ENCODE data around the gene MTFP1.

- TF ChIP-seq, protein P1, sequence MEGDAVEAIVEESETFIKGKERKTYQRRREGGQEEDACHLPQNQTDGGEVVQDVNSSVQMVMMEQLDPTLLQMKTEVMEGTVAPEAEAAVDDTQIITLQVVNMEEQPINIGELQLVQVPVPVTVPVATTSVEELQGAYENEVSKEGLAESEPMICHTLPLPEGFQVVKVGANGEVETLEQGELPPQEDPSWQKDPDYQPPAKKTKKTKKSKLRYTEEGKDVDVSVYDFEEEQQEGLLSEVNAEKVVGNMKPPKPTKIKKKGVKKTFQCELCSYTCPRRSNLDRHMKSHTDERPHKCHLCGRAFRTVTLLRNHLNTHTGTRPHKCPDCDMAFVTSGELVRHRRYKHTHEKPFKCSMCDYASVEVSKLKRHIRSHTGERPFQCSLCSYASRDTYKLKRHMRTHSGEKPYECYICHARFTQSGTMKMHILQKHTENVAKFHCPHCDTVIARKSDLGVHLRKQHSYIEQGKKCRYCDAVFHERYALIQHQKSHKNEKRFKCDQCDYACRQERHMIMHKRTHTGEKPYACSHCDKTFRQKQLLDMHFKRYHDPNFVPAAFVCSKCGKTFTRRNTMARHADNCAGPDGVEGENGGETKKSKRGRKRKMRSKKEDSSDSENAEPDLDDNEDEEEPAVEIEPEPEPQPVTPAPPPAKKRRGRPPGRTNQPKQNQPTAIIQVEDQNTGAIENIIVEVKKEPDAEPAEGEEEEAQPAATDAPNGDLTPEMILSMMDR (IDR thresholded peaks at IDR 0.05 in 8 of 11, conservative IDR thresholded peaks at IDR 0.05 in 3 of 11) = peak in 2 of 11 experiments; percentile 13 to 20
- TF ChIP-seq POLR2A (IDR thresholded peaks at IDR 0.05) = no peak
Observed at GRCh38 chr22:30425616-30426387, at the start of gene MTFP1.

All from spleen (tissue), 7 donors.